ENCODE results near the gene NDUFV2. TPM values are rescaled to one million over a fixed set of nuclear protein-coding genes. Genes with fewer than 3 reads are reported as not detected.

Gene NDUFV2
- total and polyA plus RNA-seq, 2 of the 8 experiments (the other 6 are each of a cell fraction or from before 2014, with no cell fraction given) = 90.8 to 191 TPM

DNA sequence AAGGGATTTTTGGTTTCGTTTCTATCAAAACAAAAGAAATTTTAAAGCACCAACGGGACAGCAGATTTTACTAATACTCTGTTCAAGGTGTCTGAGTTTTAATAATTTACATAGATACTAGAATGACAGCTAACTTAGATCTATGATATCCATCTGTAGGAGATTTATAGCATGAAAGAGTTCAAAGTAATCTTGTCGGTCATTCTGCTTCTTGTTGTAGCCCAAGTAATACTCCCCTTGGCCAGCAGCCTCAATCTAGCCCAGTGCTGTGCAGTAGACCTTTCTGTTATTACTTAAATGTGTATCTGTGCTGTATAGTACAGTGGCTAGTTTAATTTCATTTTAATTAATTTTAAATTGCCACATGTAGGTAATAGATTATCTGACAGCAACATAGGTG is 78.8 kb downstream of the NDUFV2 start:
- 90% methylated on average over 3 of the region's 3 CpGs; no CpG with 5 or more reads in 1 of the 2 experiments for WGBS, 2 experiments (ENCODE audit: extremely low coverage in 1 of 2, insufficient coverage in 1 of 2, insufficient read length in 1 of 2, insufficient replicate concordance in 2 of 2, low coverage in 1 of 2, low lambda C conversion rate in 2 of 2, missing lambda C conversion rate in 1 of 2)
- no peak overlapping the region for H3K4me3 ChIP-seq (ENCODE audit: extremely low read depth in 1 of 4, insufficient read depth in 2 of 4, low read depth in 3 of 4, low read length in 4 of 4)
- ChIA-PET CTCF (ENCODE audit: partially characterized antibody) (interaction anchor here (0.7 kb wide), 1 partner anchor 357 kb away, joined by 3 read pairs; no protein-coding TSS in a partner anchor), POLR2A (ENCODE audit: partially characterized antibody) (no interaction called here)
- H3K9ac ChIP-seq (replicated peaks in 1 of 4; ENCODE audit: extremely low read depth in 1 of 4, low read depth in 3 of 4, low read length in 3 of 4) = no peak overlapping the region
- H4K20me1 ChIP-seq (replicated peaks in 1 of 2; ENCODE audit: control insufficient read depth in 1 of 2, insufficient read depth in 2 of 2, low read length in 2 of 2) = peaks cover 2% of the 10 kb centered on the region in 2 experiments
- no peak overlapping the region for H2BK120ac ChIP-seq (replicated peaks; ENCODE audit: low read depth, low read length)
- H2BK15ac ChIP-seq (ENCODE audit: low read length) = no peak overlapping the region
- no peak overlapping the region for H2AFZ ChIP-seq (ENCODE audit: low read length)
- no peak for DNase-seq (ENCODE audit: low read depth in 1 of 2, low spot score in 2 of 2)
- H2BK20ac ChIP-seq (ENCODE audit: low read length) = no peak overlapping the region
- no peaks in the 10 kb centered on the region for H3K4me1 ChIP-seq (replicated peaks in 1 of 4; ENCODE audit: control insufficient read depth in 3 of 4, insufficient read depth in 4 of 4, low read length in 3 of 4)
- H3K56ac ChIP-seq (replicated peaks; ENCODE audit: insufficient read length, low read depth, low read length) = no peak overlapping the region
- H2AK5ac ChIP-seq (ENCODE audit: low read depth, low read length) = no peak overlapping the region
- no peak overlapping the region for H3K27ac ChIP-seq (ENCODE audit: low read depth, low read length)
- H3K79me2 ChIP-seq (ENCODE audit: control insufficient read depth in 1 of 2, insufficient read depth in 2 of 2, low read length in 2 of 2) = peaks cover 0 to 33% of the 10 kb centered on the region in 2 experiments; a peak in 2 of 4 replicates
- H2BK5ac ChIP-seq (ENCODE audit: low read depth, low read length) = no peak overlapping the region
- no peak overlapping the region for H2BK12ac ChIP-seq (ENCODE audit: low read depth, low read length)
- no peak overlapping the region for H4K5ac ChIP-seq (ENCODE audit: insufficient read length, low read depth, low read length)
- no peaks in the 10 kb centered on the region for H3K23me2 ChIP-seq (ENCODE audit: low read depth, low read length)
- H3K14ac ChIP-seq (ENCODE audit: insufficient read length) = no peak overlapping the region
- no peaks in the 10 kb centered on the region for H3K27me3 ChIP-seq (replicated peaks in 1 of 4; ENCODE audit: control insufficient read depth in 3 of 4, extremely low read depth in 1 of 4, insufficient read depth in 3 of 4, low read length in 3 of 4)
- no peak overlapping the region for H4K8ac ChIP-seq (ENCODE audit: extremely low read depth, insufficient read depth, low read length)
- no peak for FAIRE-seq
- no peaks in the 10 kb centered on the region; a peak in 1 of 8 replicates for H3K36me3 ChIP-seq (ENCODE audit: control insufficient read depth in 2 of 4, insufficient read depth in 4 of 4, low read length in 3 of 4)
- no peak overlapping the region for H4K91ac ChIP-seq (replicated peaks; ENCODE audit: insufficient read length, low read length)
- no peak overlapping the region for H3K18ac ChIP-seq (ENCODE audit: extremely low read depth, low read length)
- no peak overlapping the region for H3K23ac ChIP-seq (ENCODE audit: insufficient read length)
- H3K9me3 ChIP-seq (ENCODE audit: insufficient read depth in 2 of 2, low read depth in 1 of 2, low read length in 1 of 2) = no peaks in the 10 kb centered on the region
- H3K4me2 ChIP-seq (ENCODE audit: insufficient read depth in 1 of 2, low read depth in 2 of 2, low read length in 2 of 2) = no peak overlapping the region
- no peaks in the 10 kb centered on the region for H3K79me1 ChIP-seq (ENCODE audit: low read depth, low read length)
- no peak overlapping the region for H3K4ac ChIP-seq (replicated peaks; ENCODE audit: insufficient read length, low read depth, low read length)
